EL (cell line): ENCODE data around the gene APLF.
A peak's percentile ranks its signal among the peaks of the same experiment; 100 is the strongest.

Experiments
- DNase-seq: peaks from one replicate; pipeline ENCODE4 v3.0.0-alpha.2; 2016

Gene APLF

GRCh38 chr2:68467077-68467960 lies at the start of gene APLF, which contains the start of gene FBXO48:
APLF (plus strand) TSS chr2:68467585; CDS start chr2:68467732, 147 bp downstream.
FBXO48 (minus strand) TSS chr2:68467294; CDS start chr2:68465145, 2,149 bp downstream.
- peak; percentile 100 for DNase-seq

GRCh38 chr2:68417926-68418325 lies 49.5 kb upstream of the APLF start:
- DNase-seq: no peak

- no peak for DNase-seq
Observed at GRCh38 chr2:68418419-68418818, 49.0 kb upstream of the APLF start.

GRCh38 chr2:68418855-68419254 lies 48.5 kb upstream of the APLF start:
- DNase-seq: no peak

GRCh38 chr2:68420254-68420910 lies 47.0 kb upstream of the APLF start:
- no peak for DNase-seq

GRCh38 chr2:68423966-68424650 lies 43.3 kb upstream of the APLF start:
- no peak for DNase-seq

GRCh38 chr2:68425503-68425902 lies 41.9 kb upstream of the APLF start:
- no peak for DNase-seq

GRCh38 chr2:68426446-68426845 lies 40.9 kb upstream of the APLF start:
- DNase-seq: no peak

GRCh38 chr2:68426848-68427579 lies 40.4 kb upstream of the APLF start:
- peak; percentile 56 for DNase-seq

- no peak for DNase-seq
Observed at GRCh38 chr2:68428126-68428525, 39.3 kb upstream of the APLF start.

- no peak for DNase-seq
Observed at GRCh38 chr2:68428746-68429145, 38.6 kb upstream of the APLF start.

GRCh38 chr2:68429311-68429826 lies 38.0 kb upstream of the APLF start:
- DNase-seq: peak; percentile 17

GRCh38 chr2:68431316-68431972 lies 35.9 kb upstream of the APLF start:
- no peak for DNase-seq

GRCh38 chr2:68432696-68433658 lies 34.4 kb upstream of the APLF start:
- no peak for DNase-seq

- DNase-seq: no peak
Observed at GRCh38 chr2:68434981-68435380, 32.4 kb upstream of the APLF start.

- no peak for DNase-seq
Observed at GRCh38 chr2:68435615-68436014, 31.8 kb upstream of the APLF start.

GRCh38 chr2:68436270-68436669 lies 31.1 kb upstream of the APLF start:
- no peak for DNase-seq

- DNase-seq: no peak
Observed at GRCh38 chr2:68438455-68439303, 28.7 kb upstream of the APLF start.

GRCh38 chr2:68441179-68441993 lies 26.0 kb upstream of the APLF start:
- peak; percentile 82 for DNase-seq
